GM18526 (cell line): ENCODE data around the gene INHBB.

Experiments
- POLR2A ChIP-seq: IDR thresholded peaks from 3 replicates; pipeline ENCODE4 v1.6.1; 2011; ENCODE audit not compliant: insufficient read length; ENCODE audit errors: extremely low read depth

Gene INHBB

DNA sequence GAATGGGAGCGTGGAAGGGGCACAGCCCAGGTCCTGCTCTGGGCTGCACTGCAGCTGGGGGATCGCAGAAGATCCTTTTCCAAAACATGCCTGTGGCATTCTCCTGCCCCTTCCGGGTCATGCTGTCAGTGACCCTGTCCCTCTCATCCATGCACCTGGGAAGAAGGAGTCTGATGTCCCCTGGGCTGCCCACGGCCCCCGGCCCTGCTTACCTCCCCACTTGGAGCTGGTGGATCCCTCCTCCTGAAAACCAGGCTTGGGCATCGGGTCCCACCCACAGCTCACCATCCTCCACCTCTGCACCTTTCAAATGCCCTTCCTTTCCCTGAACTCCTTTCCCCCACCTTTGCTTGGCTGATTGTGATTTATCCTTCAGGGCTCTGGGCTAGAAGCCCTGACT, 11.8 kb downstream of the INHBB start:
- TF ChIP-seq POLR2A: no peak

DNA sequence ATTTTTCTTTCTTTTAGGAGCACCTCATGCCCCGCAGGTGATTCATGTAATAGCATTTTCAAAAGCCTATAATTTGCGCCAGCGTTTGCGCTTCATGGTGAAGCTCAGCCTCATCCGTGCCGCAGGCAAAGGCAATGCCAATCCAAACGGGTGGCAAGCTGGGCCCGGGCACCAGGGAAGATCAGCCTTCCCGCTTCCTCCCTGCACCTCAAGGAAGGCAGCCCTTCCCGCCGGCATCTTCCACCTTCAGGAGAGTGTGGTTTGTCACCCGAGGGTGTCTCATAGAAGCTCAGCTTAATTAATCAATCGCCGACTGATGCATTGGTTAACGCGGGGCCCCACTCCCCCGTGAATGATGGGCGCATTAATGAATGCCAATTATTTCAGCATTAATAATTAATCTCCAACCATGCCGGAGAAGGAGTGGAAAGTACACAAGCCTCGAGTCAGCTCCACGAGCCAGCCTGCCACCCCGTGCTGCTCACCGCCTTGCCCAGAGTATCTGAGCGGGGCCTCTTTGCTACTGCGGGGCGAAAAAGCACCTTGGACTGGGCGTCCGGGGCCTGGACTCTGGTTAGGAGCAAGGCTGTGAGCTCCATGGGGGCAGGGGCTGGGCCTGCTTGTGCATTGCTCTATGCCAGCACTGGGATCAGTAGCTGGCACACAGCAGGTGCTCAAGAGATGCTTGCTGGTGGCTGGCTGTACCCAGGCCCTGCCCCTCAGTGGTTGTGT, 13.0 kb downstream of the INHBB start:
- TF ChIP-seq POLR2A: no peak

DNA sequence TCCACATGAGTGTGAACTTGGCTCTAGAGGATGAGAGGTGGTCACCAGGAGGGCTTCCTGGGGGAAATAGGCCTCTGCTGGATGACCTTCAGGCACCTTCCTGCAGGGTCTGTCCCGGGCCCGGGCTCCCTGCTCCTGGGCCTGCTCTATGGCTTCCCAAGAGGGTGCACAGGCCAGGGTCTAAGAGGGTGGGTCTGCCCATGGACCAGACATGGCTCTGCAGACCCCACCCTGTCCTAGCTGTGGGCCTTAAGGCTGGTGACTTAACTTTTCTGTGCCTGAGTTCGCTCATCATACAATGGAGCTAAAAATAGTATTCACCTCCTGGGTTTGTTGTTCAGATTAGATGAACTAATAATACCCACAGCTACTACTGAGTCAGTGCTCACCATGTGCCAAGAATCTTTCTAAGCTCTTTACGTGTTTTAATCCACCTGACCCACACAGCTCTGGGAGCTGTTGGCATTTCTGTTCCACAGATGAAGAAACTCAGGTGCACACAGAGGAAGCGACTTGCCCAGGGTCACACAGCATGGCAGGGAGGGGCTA, 14.4 kb downstream of the INHBB start:
- TF ChIP-seq POLR2A: no peak

DNA sequence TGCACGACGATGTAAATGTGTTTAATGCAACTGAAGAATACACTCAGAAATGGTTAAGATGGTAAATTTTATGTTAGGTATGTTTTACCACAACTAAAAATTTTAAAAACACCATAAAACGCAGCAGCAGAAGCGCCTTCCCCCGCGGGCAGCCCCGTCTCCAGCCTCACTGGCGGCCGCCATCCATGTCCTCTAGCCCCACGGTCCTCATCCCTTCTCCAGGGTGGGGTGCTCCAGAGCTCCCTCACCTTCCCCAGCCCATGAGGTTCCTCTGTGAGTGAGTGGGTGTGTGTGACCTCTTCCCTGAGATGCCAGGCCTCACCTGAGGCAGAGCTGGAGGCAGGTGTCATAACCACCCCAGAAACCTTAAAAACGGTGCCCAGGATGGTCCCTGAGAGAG, 17.0 kb downstream of the INHBB start:
- TF ChIP-seq POLR2A: no peak

DNA sequence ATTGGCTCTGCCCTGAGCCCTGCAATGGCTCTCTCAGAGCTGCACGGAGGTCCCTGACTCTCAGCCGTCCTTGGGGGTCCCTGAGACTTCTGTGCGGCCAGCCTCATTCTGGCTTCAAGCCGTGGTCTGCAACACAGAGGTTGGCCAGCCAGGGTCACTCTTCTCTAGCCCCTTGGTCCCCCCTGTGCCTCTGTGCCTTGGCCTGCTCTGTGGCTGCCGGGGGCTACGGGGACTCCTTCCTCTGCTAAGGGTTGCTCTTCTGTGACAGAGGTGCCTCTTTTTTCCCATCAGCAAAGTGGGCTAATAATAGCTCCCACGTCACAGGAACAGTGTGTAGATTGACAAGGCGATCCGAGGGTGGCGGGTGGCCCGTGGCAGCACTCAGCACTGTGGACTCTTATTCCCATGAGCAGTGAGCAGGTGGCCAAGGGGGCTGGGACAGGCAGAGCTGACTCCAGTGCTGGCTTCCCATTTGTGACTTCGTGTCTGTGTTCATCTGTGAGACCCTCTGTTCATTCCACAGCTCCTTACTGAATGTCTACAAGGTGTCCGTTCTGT, 19.4 kb downstream of the INHBB start:
- no peak for TF ChIP-seq POLR2A

DNA sequence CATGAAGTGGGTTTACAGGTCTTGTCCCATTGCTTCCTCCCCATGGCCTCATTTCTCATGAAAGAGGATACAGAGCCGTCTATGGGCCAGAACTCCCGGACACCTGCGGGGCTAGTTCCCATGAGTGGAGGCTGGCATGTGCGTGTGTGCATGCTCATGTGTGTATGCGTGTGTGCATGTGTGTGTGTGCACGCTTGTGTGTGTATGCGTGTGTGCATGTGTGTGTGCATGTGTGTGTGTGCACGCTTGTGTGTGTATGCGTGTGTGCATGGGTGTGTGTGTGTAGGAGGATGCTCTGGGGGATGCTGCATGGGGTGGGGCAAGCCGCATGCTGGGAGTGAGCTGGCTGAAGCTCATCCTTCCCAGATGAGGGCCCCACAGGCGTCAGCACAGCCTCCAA, 20.8 kb downstream of the INHBB start:
- no peak for TF ChIP-seq POLR2A

DNA sequence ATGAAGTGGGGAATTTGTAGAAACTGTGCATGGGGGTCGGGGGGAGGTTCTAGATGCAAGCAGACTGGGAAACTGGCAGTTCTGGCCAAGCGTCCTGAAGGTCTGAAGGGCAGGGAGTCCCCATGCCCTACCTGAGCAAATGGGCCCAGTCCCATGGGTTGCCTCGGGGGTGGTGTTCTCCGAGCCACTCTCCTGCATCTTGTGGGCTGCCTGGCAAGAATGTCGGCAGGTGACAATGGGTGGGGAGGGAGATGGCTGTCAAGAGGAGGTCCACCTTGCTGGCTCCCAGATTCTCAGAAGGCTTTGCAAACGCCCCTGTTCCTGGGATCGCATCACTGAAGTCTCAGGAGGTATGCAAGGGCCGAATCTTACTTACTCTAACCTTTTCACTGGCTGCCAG, 21.3 kb downstream of the INHBB start:
- no peak for TF ChIP-seq POLR2A

DNA sequence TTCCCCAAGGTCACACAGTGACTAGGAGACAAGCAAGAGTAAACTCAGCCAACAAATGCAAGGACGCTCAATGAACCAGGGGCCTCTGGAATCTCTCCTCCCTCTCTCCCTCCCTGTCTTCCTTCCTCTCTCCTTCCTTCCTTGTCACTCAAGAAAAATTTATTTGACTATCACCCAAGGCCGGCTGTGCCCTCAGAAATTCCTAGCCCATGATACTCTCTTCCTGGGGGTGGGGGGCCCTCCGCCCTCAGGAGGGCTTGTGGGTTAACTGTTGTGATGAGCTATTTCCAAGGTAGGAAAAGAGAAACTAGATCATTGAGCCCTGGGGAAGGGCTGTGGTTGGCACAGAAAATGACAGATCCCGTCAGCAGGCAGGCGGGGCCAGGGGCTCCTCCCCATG, 21.7 kb downstream of the INHBB start:
- no peak for TF ChIP-seq POLR2A

DNA sequence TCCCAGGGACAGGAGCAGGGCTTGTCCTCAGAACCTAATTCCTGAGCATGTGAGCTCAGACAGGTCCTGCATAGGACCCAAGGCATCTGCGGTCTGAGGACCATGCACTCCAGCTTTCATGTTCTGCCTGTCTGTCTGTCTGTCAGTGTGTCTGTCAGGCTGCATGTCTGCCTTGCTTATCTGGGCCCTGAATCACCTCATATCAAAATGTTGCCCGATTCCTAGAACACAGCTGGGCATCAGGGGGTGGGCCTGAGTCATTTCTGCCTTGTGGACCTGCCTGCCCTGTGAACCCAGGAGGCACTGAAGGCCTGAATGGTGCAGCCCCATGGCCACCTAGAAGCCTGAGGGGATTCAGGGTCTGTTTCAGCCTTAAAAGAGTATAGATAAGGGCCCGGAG, 22.1 kb downstream of the INHBB start:
- no peak for TF ChIP-seq POLR2A

DNA sequence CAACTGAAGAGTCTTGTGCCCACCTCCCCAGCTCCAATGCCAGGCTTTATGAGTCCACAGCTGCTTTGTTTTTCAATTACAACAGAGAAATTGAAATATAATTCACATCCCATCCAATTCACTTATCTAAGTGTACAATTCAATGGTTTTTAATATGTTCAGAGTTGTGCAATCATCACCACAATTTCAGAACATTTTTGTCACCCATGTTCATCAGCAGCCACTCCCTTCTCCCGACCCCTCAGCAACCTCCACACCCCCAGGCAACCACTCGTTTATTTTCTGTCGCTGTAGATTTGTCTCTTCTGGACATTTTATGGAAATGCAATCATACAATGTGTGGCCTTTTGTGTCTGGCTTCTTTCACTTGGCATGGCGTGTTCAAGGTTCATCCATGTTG, 23.3 kb downstream of the INHBB start:
- no peak for TF ChIP-seq POLR2A

DNA sequence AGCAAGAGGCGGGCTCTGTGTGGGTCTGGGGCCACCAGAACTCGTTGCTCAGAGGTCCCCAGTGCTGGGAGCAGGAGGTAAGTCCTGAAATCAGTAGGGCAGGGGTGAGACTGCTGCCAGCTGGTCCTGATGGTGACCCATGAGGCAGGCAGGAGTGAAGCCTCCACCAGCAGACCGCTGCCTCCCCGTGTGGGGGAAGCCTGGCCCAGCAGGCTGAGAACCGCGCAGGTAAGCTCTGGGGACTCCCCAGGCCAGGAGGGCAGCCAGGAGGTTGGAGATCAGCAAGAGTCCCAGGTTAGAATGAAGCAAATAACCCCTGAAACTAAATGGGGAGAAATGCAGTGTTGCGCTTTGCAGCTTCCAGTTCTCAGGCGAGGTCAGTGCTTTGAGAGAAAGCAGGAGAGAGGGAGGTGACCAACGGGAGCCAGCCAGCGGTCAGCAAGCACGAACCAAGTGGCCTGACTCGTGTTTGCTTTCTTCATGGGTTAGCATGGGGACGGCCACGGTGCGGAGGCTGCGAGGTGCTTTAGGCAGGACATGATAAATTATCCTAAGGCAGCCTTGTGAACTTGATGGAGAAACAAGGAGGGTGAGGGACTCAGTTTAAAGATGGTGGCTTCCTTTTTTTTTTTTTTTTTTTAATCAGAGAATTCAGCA, 26.2 kb downstream of the INHBB start:
- TF ChIP-seq POLR2A: no peak

DNA sequence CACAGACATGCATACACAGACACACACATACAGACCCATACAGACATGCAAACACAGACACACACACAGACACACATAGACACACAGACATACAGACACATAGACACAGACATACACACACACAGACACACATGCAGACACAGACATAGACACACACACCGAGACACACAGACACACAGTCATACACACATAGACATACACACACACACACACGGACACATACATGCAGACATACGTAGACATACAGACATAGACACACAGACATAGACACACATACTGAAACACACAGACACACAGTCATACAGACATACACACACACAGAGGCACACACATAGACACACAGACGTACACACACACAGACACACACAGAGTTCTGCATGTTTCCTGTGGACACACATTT, 26.9 kb downstream of the INHBB start:
- no peak for TF ChIP-seq POLR2A

DNA sequence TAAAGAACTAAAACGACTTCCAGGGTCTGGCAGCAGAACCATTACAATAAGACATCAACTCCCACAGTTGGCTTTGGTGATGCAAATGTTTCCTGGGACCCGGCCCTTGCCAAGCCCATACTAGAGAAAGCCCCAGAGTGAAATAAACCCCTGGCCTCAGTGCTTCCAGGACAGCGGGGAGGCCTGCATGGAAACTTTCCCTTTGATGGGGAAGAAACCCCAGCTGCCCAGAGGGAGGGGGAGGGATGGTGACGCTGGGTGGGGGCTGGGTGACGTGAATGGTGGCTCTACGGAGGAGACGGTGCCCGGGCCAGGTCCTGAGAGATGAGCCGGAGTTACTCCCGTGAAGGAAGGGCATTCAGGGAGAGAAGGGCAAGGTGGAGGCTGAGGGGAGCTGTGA, 27.5 kb downstream of the INHBB start:
- TF ChIP-seq POLR2A: no peak

DNA sequence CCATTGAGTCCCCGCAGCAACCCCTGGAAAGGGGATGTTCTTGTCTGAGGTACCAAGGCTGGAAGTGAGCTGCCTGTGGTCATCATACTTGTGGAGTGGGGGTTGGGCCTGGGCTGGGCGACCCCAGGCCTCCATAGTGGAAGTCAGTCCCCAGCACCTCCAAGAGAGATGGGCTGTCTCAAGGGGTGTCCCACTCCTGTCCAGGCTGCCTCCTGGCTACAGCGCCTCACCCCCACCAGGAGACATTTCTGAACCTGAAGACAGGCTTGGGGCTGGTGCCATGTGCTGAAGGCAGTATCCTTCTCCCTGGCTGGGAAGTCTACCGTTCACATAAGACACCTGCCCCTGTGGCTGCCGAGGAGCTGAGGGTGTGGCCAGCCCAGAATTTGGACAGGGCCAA, 28.9 kb downstream of the INHBB start:
- no peak for TF ChIP-seq POLR2A

DNA sequence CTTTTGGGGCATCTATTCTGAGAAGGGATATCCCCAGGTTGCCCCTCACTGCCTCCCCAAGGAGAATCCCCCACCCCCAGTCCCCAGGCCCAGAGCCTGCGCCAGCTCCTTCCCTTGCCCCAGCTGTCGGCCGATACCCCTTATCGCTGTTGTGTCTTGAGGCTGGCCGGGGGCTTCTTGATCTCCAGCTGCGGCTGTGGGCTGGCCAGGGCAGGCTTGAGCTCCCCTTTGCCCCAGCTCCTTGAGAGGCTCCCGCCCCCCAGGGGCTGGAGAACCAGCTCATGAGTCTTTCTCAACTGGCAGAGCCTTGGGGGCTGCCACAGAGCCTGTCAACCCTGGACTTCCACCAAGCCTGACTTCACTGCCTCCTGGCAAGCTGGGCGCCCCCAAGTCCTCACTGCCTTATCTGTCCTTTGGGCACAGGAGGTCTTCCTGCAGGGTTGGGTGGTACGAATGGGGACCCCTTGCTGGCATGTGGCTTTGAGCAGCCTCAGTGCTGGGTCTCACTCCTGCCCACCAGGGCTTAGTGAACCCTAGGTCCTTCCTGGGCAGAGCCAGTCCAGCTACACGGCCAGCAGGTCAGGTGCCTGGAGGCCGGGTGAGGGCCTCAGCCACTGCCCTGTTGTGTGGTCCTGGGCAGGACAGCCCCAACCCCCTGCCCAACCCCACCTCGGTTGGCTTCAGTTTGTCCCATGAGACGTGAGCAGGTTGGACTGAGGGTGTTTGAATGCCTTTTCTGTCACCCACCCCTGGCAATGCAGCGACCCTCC, 29.5 kb downstream of the INHBB start:
- TF ChIP-seq POLR2A: no peak

DNA sequence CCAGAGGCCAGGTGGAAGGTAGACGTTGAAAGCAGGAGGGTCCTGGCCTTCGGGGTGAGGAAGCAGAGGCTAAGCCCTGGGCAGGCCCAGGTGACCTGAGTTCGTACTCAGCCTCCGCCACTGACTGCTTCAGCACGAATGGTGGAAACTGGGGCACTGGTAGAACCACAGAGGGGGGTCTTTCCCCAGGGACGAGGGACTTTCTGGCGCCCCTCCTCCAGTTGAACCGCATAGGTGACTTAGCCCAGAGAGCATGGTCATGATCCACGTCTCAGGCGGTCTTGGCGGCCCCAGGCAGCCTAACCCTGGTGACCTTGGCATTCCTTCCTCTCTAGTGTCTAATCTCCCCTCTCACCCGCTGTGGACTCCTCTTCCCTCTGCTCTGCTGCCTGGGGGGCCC, 30.2 kb downstream of the INHBB start:
- TF ChIP-seq POLR2A: no peak
